Retina (tissue), 1 donor: ENCODE results near the gene ADAT3.

Experiments used
- DNase-seq: peaks from one replicate; pipeline ENCODE4 v3.0.0-alpha.2; 2016

Gene ADAT3

DNA sequence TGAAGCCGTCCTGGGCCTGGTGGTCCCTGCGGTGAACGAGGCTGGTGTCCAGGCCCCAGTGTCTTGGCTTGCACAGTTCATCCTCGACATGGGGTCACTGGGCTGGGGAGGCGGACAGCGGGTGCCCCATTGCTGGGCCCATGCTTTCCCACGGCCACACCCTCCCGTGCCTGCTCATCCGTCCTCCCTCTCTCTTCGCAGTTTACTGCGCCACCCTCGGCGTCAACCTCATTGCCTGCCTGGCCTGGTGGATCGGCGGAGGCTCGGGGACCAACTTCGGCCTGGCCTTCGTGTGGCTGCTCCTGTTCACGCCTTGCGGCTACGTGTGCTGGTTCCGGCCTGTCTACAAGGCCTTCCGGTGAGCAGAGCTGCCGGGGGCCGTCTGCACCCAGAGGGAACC is 12.7 kb downstream of the ADAT3 start:
- no peak for DNase-seq

DNA sequence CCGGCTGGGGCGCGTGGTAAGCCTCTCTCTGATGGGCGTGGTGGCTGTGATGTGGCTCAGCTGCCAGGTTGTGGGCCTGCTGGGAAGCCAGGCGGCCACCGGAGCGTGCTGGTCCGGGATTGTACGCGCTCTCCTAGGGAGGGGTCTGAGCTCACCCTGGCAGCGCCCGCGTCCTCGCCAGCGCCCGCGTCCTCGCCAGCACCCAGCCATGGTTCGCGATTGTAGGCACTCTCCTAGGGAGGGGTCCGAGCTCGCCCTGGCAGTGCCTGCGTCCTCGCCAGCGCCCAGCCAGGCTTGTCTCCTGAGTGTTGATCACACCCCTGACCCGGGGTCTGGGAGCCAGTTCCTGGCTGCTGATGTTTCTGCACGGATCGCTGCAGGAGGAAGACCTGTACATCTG is 13.8 kb downstream of the ADAT3 start:
- no peak for DNase-seq

DNA sequence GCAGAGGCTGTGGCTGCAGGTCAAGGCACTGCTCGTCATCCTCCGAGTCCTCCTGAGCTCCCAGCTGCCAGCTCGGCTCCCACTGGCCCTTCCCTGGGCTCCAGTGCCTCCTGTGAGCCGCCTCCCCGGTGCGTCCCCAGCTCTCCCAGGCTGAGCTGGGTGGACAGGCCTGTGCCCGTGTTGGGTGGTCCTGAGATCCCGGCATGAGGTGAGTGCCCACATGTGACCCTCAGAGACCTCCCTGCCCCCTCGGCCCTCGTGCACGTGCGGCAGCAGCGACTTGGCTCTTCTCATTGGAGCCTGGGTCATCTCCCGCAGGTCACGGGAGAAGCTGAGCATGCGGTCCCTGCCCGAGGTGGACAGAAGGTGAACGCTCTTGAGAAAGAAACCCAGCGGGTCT is 15.4 kb downstream of the ADAT3 start:
- DNase-seq, result no peak

DNA sequence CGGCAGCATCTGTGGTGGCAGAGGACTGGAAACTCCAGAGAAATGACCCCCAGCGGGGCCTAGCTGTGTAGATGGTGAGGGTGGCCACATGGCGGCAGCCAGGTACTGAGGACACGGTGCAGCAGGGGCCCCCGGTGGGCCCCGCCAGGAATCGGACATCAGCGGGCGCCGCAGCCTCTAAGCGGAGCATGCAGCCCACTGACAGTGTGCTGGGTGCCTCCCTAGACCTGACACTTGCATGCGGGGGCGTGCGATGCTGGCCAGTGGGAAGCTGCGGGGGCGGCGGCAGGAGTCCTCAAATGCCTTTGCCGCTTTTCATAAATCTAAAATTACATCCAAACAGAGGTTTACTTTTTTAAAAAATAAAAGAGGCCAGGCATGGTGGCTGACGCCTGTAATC is 16.1 kb downstream of the ADAT3 start:
- no peak for DNase-seq

DNA sequence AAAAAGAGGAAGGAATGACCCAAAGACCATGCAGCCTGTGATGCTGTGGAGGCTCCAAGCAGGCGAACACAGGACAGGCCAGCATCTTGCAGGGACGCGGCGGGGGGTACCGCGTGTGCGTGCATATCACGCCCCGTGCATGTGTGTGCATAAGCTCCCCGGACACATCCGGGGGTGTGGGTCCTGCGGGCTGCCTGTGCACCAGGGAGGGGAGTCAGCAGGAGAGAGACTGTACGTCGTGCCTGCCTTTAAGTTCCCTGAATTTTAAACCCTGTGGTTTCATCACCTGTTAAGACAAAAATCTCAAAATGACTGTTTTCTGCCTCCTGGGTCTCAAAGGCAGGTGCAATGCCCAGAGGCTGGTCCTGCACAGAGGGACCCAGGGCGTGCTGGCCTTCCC is 16.6 kb downstream of the ADAT3 start:
- no peak for DNase-seq

DNA sequence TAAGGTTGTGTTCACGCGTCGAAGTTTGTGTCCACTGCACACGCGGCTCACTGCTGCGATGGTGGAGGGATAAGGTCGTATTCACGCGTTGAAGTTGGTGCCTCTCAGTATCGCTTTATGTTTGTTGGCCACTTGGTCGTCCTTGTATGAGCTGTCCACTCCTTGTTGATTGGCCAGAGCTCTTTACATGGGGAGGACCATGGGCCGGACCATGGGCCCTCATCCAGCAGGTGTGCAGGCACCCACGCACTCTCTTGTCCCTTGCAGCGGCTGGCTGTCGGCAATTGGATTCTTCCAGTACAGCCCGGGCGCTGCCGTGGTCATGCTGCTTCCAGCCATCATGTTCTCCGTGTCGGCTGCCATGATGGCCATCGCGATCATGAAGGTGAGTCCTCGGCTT is 17.6 kb downstream of the ADAT3 start:
- DNase-seq, result no peak

DNA sequence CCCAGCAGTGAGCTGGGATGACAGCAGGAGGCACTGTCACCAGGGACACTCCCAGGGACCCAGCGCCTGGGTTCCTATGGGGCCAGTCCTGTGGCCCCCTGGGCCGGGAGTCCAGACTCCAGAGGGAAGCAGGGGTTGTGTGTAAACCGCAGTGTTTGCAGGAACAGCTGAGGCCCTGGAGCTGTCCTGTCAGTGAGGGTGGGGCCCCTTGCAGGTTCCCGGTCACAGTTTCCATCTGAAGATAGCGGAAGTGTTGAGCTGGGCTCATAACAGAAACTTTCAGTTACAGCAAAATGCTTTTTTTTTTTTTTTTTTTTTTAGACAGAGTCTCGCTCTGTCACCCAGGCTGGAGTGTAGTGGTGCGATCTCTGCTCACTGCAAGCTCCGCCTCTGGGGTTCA is 18.1 kb downstream of the ADAT3 start:
- no peak for DNase-seq

DNA sequence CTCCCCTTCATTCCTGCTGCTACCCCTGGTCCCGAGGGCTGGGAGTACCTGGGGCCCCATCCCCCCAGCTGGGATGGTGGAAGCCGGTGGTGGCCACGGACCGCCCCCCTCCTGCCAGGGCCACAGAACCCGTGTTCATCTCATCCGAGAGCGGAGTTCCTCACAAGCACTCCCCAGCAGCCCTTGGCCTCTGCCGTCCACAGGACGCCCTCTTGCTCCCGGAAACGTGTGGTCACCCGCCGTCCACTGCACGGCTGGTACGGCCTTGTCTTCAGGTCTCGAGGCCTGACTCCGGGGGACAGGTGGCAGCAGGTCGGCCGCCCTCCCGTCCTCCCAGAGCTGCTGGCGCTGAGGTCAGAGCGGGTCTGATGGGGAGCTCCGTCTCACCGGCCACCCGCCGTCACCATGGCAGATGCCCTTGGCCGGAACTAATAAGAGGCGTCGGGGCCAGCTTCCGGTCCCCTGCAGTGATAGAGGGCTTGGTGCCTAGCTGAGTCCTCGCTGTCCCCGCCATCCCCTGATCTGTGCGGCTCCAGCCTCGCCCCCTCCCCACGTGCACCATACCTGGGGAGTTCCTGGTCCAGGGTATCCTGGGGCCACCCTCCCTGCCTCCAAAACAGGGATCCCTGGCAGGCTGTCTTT is 19.2 kb downstream of the ADAT3 start:
- DNase-seq, result no peak

DNA sequence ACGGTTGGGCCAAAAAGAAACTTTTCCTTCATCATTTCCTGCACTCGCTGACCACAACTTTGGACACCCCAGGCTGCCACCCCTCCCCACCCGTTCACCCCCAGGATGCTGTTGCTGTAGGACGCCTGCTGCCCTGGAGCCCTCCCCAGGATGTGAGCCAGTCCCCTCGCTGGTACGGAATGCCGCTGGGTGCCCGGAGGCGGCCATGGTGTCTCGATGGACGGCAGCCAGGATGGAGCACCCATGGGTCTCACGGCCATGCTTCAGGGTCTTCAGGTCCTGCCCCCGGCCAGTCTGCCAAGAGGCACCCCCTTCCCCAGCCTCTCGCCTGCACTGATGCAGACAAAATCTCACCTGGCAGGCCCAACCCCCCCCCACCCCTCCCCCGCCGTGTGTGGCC is 20.3 kb downstream of the ADAT3 start:
- no peak for DNase-seq

DNA sequence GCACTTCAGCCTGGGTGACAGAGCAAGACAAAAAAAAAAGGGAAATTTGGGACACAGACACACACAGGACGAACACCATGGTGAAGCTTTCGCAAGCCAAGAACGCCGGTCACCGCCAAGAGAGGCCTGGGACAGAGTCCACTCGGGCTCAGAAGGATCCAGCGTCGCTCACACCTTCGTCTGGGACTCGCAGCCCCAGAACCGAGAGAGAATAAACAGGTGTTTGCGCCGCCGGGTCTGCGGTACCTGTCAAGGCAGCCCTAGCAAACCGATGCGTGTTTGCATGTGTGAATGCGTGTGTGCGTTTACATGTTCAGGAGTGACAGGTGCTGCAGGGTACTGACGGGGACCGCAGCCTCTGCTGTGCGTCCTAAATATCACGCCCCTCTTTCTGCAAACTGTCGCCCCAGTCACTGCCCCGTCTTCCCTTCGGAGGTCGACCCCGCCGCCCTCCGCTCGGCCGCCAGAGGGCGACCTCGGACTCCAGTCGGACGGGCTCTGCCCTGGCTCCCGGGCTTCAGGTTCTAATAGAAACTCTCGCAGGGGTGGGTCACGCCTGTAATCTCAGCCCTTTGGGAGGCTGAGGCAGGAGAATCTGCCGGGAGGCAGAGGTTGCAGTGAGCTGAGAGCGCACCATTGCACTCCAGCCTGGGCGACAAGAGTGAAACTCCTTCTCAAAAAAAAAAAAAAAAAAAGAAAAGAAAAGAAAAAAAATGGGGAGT is 24.0 kb downstream of the ADAT3 start:
- DNase-seq, result peak; percentile 90

DNA sequence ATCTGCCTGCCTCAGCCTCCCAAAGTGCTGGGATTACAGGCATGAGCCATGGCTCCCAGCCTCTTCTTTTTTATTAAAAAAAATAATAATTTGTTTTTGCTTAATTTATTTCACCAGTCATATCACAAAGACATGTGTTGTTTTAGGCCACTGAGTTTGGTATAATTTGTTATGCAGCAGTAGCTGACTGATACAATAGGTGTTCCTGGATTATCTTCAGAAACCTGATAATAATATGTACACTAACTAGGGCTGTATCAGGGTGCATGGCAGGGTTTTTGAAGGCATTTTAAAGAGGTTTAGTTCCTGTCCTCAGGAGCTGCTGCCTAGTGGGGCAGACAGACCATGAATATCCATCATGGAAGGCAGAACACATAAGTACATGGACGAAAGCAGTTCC is 26.2 kb downstream of the ADAT3 start:
- DNase-seq, result no peak

DNA sequence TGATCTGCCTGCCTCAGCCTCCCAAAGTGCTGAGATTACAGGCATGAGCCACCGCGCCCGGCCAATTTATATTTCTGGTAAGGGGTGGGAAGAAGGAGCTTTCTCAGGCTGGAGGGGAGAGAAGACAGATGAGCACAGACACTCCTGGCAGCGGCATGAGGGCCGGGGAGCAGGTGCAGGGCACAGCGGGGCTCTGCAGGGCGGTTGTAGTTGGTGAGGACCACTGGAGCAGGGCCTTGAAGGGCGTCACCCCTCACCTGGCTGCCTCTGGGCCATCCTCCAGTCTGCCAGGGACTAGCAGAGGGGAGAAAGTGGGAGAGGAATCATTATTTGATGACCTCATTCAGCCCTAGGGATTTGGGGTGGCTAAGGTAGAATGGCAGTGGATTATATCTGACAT is 27.2 kb downstream of the ADAT3 start:
- no peak for DNase-seq

DNA sequence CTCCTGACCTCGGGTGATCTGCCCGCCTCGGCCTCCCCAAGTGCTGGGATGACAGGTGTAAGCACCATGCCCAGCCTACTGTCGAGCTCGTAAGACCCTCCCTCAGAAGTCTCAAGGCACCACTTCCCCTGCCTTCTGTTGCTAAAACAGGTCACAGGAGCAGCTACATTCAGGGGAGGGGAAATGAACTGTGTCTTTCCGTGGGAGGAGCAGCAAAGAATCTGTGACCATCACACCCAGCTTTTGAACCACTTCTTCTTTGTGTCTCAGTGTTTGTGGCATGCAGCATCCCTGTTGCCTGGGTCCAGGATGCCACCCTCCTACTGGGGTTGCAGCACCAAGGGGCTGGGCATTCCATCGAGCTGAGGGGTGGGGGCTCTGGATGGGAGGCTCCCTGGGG is 28.0 kb downstream of the ADAT3 start:
- DNase-seq, result no peak

DNA sequence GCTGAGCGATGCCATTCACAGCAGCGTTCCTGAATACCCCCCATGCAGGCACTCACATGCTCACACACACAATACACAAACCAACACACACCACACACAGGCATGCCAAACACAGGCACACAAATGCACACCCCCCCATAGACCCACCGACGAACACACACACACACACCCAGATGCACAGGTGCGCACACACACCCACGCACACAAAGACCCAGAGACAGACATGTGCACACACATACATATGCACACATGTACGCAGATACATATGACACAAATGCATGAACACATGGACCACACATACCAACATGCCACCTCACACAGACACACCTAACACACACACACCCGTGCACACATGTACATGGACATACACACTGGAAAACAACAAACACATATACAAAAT is 28.7 kb downstream of the ADAT3 start:
- DNase-seq, result no peak

DNA sequence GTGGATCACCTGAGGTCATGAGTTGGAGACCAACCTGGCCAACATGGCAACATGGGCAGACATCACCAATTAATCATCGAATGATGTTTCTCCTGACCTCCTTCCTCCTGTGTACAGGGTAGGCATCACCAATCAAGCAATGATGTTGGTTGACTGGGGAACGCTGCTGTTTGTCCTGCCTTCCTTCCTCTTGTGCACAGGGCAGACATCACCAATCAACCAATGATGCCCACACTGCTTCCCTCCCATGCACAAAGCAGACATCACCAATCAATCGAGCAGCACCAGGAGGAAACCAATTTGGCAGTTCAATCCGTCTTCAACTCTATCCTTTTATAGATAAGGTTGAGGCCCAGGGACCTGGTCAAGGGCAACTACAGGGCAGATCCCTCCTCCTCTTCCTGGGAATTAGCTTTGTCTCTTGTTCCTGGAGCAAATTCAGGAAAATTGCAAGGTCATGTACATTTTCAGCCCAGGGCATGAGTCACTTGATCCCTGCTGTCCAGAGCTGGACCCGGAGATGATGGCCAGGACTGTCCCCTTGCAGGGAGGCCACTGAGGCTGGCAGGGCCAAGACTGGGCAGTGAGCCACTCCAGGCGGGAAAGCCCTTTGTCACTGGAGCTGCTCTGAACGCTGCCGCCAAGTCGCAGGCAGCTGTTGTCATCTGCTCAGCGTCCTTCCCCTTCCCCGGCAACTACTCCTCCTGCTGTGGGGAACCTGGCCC is 30.4 kb downstream of the ADAT3 start:
- no peak for DNase-seq

DNA sequence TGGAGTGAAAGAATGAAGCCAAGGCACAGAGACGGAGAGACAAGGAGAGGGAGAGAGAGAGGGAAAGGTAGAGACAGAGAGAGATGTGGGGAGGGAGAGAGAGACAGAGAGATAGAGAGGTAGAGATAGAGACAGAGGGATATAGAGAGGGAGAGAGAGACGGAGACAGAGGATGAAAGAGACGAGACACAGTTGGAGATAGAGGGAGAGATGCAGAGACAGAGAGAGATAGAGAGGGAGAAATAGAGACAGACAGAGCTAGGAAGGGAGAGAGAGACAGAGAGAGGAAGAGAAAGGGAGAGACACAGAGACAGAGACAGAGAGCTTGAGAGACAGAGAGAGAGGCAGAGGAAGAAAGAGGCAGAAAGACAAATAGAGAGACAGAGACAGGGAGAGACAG is 31.2 kb downstream of the ADAT3 start:
- DNase-seq, result no peak

DNA sequence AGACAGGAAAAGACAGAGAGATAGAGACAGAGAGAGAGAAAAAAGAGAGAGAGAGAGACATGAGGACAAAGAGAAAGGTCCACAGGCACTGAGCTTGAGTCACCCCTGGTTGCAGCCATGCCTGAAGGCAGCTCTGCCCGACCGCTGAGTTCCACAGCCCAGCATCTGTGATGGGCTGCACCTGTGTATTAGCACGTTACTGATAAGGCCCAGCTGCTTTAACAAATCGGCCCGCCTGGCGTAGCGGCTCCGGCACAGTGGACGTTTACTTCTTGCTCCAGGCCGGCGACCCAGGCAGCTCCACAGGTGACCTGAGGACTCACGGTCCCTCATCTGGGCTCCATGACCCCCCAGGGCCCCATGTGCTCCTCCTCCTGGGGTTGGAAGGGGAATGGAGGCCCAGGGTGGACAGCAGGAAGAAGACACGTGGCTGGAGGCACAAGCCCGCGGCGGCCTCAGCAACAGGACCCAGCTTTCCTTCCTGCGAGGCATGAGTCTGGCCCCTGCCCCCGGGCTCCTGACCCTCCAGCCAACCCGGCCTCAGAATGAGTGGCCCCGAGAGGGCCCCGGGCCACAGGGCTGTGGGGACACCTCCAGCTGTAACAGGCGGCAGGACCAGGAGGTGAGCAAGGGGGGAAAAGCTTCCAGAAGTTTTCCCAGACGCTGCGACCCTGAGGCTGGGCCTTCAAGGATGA is 31.9 kb downstream of the ADAT3 start:
- DNase-seq, result no peak

DNA sequence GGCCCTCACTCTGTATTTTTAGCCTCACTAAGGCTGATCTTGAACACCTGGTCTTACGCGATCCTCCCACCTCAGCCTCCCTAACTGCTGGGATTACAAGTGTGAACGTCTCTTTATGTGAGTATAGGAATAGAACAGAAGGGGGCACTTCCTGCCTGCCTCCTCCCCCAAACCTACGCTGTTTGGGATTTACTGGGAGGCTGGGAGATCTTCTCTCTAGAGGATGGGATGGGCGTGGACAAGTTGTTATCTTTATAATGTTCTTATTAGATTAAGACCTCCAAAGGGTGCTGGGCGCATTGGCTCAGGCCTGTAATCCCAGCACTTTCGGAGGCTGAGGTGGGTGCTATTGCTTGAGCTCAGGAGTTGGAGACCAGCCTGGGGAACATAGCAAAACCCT is 32.9 kb downstream of the ADAT3 start:
- no peak for DNase-seq

DNA sequence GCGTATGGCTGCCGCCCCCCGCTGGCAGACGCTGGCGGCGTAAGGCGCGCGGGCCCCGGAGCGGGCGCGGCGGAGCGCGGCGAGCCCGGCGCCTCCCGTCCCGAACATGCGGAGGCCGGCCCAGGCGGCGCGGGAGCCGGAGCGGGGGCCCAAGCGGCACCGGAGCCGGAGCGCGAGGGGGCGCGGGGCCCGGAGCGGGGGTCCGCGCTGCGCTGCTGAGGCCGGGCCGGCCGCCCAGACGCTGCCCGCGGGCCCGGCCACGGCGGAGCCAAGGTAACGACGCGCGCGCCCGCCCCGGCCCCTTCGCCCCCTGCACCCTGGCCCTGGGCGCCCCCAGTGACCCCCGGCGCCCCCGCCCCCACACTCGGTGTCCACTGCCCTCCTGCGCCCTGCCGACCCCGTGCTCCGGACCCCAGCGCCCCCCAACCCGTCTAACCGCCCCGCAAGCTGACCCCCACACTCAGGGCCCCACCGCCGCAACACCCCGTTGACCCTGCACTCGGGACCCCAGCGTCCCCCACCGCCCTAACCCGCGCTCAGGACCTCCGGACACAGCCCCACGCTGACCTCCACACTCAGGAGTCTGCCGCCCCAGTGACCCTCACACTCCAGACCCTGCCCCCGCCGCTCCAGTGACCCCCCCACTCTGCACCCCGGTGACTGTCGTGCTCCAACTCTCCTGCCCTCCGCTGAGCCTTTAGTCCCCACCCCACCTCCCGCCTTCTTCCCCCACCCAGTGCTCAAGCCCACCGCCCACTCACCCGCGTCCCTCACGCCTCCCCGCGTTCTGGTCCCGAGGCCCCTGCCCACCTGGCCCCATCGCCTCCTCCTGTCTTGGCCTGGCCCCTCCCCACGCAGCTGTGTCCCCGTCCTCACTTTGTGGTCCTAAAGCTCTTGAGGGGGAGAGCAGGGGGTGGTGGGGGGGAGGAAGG is 36.2 kb downstream of the ADAT3 start, which contains the start of gene CSNK1G2:
Gene CSNK1G2 (plus strand): TSS at position 27 of the 932 bp plus-strand sequence. CDS start 28,601 bp downstream, outside the sequence.
- DNase-seq, result no peak

DNA sequence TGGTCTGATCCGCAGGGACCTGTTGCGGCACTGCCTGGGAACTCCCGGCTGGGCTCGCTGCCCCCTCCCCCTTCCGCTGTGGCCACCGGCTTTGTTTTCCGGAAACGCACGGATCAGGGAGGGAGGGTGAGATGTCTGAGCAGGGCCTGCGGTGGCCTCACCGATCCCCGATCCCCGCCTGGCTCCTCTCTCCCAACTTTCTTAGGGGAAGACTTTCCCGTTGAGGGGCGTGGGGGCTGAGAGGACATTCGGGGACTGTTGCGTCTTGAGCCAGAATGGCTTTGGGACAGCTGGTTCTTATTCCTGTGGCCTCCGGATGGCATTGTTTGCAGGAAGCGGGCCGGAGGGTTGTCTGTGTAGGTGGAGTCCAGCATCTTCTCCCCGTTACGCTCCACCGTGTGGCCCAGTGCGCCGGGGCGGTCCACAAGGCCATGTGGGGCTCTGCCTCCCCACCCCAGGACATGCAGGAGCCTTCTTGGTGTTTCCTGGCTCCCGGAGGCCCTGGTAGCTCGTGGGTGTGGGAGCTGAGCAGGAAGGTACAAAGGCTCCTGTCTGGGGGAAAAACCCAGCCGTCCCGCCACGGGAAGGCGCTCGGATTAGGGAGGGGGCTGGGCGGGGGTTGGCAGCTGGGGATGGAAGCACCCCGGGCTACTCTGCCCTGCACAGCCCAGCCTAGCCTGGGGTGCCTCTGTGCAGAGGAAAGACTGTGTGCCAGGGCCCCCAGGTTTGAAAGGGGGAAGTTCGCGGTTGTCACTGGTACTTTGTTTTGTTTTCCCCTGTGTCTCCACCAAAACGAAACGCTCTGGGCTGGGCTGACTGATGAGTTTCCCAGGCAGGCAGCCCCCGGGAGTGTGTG is 37.1 kb downstream of the ADAT3 start:
- peak; percentile 85 for DNase-seq

DNA sequence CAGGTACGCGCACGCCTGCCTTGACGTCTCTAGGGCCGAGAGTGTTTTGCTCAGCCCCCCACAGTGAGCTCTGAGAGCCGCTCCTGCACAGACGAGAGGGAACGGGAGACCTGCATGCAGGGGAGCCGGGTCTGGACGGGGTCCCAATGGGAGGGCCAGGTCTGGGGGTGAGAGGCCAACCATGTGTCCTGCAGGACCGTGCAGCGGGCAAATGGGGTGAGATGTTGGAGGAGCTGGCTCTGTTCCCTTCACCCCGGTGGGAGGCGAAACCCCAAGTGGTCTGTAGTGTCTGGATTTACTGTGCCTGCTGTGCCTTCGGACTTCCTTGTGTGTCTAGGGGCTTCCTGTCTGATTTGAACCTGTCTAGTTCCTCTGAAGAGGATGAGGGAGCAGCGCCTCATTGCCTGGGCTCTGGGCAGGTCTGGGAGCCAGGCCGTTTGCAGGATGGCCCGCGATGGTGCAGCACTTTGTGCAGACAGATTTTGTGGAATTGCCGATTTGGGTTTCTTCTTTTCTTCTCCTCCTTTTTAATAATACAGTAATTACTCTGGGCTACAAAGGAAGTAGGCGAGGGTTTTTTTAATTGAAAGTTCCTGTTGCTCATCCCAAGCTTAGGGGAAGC is 37.8 kb downstream of the ADAT3 start:
- peak; percentile 38 for DNase-seq
